AG09319 (cell line): ENCODE data around the gene SMYD3.

Experiments
- DNase-seq: peaks from one replicate; pipeline ENCODE4 v3.0.0-alpha.2; 2010; ENCODE audit warnings: low read depth; ENCODE audit errors: extremely low read depth
- TF ChIP-seq, protein P1 (sequence below): IDR thresholded peaks from 2 replicates; pipeline ENCODE4 v1.5.1; 2011; ENCODE audit warnings: low read depth, mild to moderate bottlenecking, inconsistent platforms, low read length, moderate library complexity

SMYD3 gene

GRCh38 chr1:246308533-246309075 is 198.5 kb downstream of the SMYD3 start:
- DNase-seq = no peak
- TF ChIP-seq, protein P1, sequence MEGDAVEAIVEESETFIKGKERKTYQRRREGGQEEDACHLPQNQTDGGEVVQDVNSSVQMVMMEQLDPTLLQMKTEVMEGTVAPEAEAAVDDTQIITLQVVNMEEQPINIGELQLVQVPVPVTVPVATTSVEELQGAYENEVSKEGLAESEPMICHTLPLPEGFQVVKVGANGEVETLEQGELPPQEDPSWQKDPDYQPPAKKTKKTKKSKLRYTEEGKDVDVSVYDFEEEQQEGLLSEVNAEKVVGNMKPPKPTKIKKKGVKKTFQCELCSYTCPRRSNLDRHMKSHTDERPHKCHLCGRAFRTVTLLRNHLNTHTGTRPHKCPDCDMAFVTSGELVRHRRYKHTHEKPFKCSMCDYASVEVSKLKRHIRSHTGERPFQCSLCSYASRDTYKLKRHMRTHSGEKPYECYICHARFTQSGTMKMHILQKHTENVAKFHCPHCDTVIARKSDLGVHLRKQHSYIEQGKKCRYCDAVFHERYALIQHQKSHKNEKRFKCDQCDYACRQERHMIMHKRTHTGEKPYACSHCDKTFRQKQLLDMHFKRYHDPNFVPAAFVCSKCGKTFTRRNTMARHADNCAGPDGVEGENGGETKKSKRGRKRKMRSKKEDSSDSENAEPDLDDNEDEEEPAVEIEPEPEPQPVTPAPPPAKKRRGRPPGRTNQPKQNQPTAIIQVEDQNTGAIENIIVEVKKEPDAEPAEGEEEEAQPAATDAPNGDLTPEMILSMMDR = no peak

- TF ChIP-seq, protein P1 = no peak
- no peak for DNase-seq
Measured at GRCh38 chr1:246306415-246307037, 200.6 kb downstream of the SMYD3 start.

DNA sequence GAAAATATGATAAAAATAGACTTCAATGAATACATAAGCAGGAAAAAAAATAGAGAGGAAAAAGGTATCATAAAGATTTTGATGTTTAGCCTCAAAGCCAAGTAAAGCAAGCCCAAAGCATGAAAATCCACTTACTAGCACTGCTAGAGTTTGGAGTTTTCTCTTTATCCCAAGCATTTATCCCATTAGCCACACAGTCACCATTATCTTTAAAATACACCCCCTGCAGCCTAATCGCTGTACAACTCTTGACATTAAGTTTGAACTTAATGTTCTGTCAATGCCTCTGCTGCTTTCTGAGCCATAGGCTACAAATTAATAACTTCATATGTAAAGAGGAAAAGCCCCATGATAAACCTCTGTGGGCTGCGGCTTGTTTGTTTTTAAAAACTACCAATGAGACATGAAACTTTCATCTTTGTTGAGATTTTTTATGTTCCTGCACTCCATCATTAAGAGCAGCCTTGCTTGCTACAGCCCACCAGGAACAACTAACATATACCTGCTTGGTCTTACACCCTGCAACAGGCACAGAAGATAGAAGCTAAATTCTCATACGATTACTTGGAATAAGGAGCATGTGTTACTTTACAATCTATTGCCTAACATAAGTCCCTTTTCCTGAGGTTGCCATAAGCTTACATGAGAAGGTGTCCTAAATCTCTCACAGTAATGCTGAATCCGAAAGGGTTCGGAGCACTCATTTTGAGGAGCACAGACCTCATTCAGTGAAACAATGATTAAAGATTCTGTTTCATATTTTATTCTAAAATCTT is 202.4 kb downstream of the SMYD3 start:
- no peak for DNase-seq
- TF ChIP-seq, protein P1 = no peak

GRCh38 chr1:246302711-246303317 is 204.3 kb downstream of the SMYD3 start:
- no peak for DNase-seq
- TF ChIP-seq, protein P1 = no peak

GRCh38 chr1:246302251-246302625 is 204.8 kb downstream of the SMYD3 start:
- DNase-seq = no peak
- TF ChIP-seq, protein P1 = no peak

- TF ChIP-seq, protein P1 = no peak
- DNase-seq = no peak
Measured at GRCh38 chr1:246301553-246302250, 205.4 kb downstream of the SMYD3 start.
